ENCODE results near the gene AKAP8.

AKAP8 gene

DNA sequence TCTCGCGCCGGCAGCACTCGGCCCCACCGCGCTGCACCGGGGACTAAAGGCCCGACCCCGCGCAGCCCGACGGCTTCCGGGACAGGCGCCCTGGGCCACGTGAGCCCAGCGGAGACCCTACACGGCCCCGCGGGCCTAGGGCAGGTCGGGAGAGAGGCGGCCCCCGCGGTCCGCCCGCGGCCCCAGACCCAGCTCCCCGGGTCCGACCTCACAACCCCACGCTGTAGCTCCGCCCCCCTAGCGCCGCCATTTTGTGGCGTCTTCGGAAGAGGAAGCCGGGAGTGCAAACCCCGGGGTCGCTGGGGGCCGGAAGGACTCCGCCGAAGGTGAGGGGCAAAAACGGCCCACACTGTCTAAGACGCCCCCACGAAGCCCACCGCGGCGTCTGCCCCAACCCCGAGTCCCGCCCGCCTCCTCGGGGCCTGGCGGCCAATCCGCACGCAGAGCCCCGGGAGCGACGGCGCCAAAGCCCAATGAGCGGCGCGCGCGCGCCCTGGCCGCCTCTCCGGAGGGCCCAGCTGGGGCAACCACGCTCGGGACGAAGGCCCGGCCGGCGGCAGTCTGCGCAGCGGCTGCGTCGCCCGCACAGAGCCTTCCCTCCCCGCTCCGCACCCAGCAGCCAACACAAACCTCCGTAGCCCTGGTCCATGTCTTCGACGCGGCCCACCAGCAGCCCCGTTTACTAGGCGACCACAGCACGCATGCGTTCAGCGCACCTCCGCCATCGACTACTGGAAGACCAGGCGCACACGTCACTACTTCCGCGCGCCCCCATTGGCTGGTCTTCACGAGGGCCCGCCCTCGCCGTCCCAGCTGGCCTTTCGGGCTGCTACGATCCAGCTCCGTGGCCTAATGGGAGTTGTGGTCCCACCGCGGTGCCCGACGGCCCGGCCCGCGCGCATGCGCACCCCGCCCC, at the start of gene AKAP8:
TSS of gene AKAP8 (minus strand) at position 705 of the 916 bp plus-strand sequence. CDS start at position 649, 56 bp downstream.
- no peak for TF ChIP-seq CTCF (IDR thresholded peaks at IDR 0.05; ENCODE audit: low read depth, low read length)
- H3K4me3 ChIP-seq (ENCODE audit: low read depth, low read length) = peak within 1 kb of the TSS; percentile 96
- in situ Hi-C loops (cut with HindIII; ENCODE audit: low sequenced_read_pairs) = no loop called here
- peak; percentile 99 for DNase-seq (ENCODE audit: low read depth, low spot score)

- in situ Hi-C loops (cut with HindIII; ENCODE audit: low sequenced_read_pairs) = no loop called here
- TF ChIP-seq CTCF (IDR thresholded peaks at IDR 0.05; ENCODE audit: low read depth, low read length) = no peak
- H3K4me3 ChIP-seq (ENCODE audit: low read depth, low read length) = no peak overlapping the region
- no peak for DNase-seq (ENCODE audit: low read depth, low spot score)
Measured at GRCh38 chr19:15427991-15428471, 48.4 kb upstream of the AKAP8 start.

DNA sequence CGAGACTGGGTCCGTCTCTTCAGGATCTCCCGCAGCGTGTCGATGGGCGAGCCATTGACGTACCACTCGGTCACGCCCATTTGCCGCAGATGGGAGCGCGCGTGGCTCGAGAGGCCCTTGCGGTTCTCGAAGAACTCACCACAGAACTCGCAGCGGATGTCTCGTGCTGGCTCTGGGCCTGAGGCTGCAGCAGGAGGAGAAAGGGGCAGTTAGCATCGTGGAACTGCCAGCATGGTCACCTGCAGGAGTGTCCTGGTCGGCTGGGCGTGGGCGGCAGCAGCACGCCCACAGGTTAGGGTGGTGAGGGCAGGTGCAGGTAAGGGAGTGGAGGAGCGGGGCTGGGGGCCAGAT, 47.7 kb upstream of the AKAP8 start:
- no peak overlapping the region for H3K4me3 ChIP-seq (ENCODE audit: low read depth, low read length)
- no peak for DNase-seq (ENCODE audit: low read depth, low spot score)
- TF ChIP-seq CTCF (IDR thresholded peaks at IDR 0.05; ENCODE audit: low read depth, low read length) = no peak
- in situ Hi-C loops (cut with HindIII; ENCODE audit: low sequenced_read_pairs) = no loop called here

DNA sequence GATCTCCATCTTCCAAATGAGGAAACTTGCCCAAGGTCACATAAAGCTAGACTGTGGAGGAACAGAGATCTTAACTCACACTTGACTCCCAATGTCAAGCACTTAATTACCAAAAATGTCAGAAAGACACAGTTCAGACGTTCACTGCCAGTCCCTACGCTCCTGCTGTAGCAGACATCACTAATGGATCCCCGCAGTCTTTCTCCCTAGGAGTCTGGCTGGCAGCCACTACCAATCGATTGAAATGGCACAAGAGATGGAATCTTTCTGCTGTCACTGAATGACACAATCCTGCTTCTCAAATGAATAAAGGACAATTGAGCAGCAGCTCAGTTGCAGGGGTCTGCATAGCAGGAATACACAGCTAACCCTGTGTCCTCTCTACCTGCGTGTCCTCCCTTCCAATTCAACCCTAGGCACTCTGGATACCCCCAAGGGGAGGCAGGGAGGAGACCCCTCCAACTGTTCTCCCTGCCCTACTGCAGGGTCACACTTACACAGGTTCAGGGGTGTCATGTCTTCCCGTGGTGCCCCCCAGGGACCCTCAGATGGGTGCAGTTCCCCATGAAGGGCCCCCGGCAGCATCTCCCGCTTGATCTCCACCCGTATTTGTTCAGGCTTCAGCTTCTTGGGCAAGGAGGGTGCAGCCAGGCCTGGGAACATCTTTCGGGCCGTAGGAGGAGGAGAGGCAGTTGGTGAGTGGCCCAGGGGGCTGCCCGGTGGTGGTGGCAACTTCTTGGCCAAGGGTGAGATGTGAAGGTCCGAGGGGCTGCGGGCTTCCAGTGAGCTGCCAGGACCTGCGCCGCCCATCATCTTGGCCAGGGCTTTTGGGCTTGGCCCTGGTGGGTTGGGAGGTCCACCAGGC, 47.1 kb upstream of the AKAP8 start:
- in situ Hi-C loops (cut with HindIII; ENCODE audit: low sequenced_read_pairs) = no loop called here
- no peak for TF ChIP-seq CTCF (IDR thresholded peaks at IDR 0.05; ENCODE audit: low read depth, low read length)

GRCh38 chr19:15425321-15425950, 45.8 kb upstream of the AKAP8 start:
- no peak overlapping the region for H3K4me3 ChIP-seq (ENCODE audit: low read depth, low read length)
- in situ Hi-C loops (cut with HindIII; ENCODE audit: low sequenced_read_pairs) = no loop called here
- no peak for TF ChIP-seq CTCF (IDR thresholded peaks at IDR 0.05; ENCODE audit: low read depth, low read length)
- no peak for DNase-seq (ENCODE audit: low read depth, low spot score)

More for the DNA sequence above, 47.1 kb upstream of the AKAP8 start:
- no peak overlapping the region for H3K4me3 ChIP-seq (ENCODE audit: low read depth, low read length)
- no peak for DNase-seq (ENCODE audit: low read depth, low spot score)

GRCh38 chr19:15424692-15425272, 45.2 kb upstream of the AKAP8 start:
- in situ Hi-C loops (cut with HindIII; ENCODE audit: low sequenced_read_pairs) = no loop called here
- no peak overlapping the region for H3K4me3 ChIP-seq (ENCODE audit: low read depth, low read length)

More at GRCh38 chr19:15424692-15425272, 45.2 kb upstream of the AKAP8 start:
- no peak for DNase-seq (ENCODE audit: low read depth, low spot score)
- no peak for TF ChIP-seq CTCF (IDR thresholded peaks at IDR 0.05; ENCODE audit: low read depth, low read length)
